ENCODE measurements around the gene CDH13. TPM values are rescaled to one million over a fixed set of nuclear protein-coding genes. Genes with fewer than 3 reads are reported as not detected.

CDH13 gene
- total and polyA plus RNA-seq, 2 experiments from 2014 or later = 1.6 to 4.4 TPM

DNA sequence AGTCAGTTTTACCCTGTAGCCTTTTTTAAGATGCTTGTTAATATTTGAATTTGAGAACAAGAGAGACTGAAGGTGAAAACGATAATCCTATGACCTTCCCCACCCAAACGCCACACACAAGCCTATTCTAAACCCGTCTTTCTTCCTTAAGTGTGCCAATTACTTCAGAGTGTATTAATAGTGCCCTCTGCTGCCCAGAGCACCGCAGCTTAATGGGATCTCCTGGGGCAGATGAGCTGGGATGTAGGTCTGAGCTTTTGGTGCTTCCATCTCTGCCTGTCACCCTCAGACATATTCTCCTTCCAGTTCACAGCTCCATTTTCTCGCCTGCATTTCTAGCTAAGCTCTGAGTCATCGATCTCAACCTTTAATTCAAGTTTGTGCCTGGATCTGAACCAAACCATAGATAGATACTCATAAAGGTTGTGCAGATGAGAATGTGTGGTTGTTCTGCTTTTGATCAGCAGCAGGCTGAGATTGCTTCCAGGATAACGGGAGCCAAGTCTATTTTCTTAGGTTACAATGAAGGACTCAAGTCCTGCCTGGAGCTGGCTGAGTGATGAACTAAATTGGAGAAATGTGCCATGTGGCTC lies 46.4 kb upstream of the CDH13 start (continued):
- TF ChIP-seq, protein P1, sequence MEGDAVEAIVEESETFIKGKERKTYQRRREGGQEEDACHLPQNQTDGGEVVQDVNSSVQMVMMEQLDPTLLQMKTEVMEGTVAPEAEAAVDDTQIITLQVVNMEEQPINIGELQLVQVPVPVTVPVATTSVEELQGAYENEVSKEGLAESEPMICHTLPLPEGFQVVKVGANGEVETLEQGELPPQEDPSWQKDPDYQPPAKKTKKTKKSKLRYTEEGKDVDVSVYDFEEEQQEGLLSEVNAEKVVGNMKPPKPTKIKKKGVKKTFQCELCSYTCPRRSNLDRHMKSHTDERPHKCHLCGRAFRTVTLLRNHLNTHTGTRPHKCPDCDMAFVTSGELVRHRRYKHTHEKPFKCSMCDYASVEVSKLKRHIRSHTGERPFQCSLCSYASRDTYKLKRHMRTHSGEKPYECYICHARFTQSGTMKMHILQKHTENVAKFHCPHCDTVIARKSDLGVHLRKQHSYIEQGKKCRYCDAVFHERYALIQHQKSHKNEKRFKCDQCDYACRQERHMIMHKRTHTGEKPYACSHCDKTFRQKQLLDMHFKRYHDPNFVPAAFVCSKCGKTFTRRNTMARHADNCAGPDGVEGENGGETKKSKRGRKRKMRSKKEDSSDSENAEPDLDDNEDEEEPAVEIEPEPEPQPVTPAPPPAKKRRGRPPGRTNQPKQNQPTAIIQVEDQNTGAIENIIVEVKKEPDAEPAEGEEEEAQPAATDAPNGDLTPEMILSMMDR (conservative IDR thresholded peaks at IDR 0.05; ENCODE audit: low read depth in 2 of 2) = peak; percentile 47 to 70
- TF ChIP-seq STAT1 (IDR thresholded peaks at IDR 0.05; ENCODE audit: unreplicated experiment) = no peak
- TF ChIP-seq EZH2 (IDR thresholded peaks at IDR 0.05; ENCODE audit: low read depth, unreplicated experiment) = no peak

DNA sequence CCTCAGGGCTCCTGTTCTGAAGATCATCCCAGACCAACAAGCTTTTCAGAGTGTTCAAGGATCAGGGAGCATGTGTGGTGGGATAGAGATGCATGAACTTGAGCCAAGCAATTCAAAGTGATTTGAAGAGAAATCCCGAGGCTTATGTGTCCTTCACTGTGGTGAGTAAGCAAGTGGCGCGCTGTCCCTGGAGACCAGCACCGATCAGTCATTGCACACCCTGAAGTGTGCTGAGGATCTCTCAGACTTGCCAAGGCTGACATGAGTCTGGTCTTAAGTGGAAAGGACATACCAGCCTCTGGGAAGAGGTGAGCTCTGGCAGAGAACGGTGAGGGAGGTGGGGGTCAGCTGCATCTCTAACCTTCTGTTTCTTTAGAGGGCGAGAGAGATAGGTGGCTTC lies 43.8 kb upstream of the CDH13 start:
- TF ChIP-seq EZH2phosphoT487 (IDR thresholded peaks at IDR 0.05; ENCODE audit: unreplicated experiment) = no peak
- no peak for TF ChIP-seq JUNB (IDR thresholded peaks at IDR 0.05; ENCODE audit: unreplicated experiment)
- TF ChIP-seq ZNF331 (CRISPR knock-in tag; IDR thresholded peaks at IDR 0.05; ENCODE audit: low read depth) = no peak
- TF ChIP-seq, protein P2, sequence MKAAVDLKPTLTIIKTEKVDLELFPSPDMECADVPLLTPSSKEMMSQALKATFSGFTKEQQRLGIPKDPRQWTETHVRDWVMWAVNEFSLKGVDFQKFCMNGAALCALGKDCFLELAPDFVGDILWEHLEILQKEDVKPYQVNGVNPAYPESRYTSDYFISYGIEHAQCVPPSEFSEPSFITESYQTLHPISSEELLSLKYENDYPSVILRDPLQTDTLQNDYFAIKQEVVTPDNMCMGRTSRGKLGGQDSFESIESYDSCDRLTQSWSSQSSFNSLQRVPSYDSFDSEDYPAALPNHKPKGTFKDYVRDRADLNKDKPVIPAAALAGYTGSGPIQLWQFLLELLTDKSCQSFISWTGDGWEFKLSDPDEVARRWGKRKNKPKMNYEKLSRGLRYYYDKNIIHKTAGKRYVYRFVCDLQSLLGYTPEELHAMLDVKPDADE (IDR thresholded peaks at IDR 0.05) = no peak
- TF ChIP-seq STAT1 (IDR thresholded peaks at IDR 0.05; ENCODE audit: unreplicated experiment) = no peak
- H3K79me2 ChIP-seq (replicated peaks; ENCODE audit: insufficient read depth) = no peaks in the 10 kb centered on the region
- no peaks in the 10 kb centered on the region; the same call in 2 of the 3 replicates for H3K9me3 Mint-ChIP-seq
- H3K4me1 ChIP-seq (ENCODE audit: insufficient read depth) = no peaks in the 10 kb centered on the region
- H3K27ac Mint-ChIP-seq = peak overlapping the region; percentile 37; the same call in 1 of the 2 replicates
- H3K4me3 ChIP-seq = no peak overlapping the region
- H3K9me2 ChIP-seq (ENCODE audit: insufficient read depth) = peaks cover 3% of the 10 kb centered on the region; the same call in 1 of the 2 replicates
- no peak for DNase-seq (ENCODE audit: low spot score)
- no peak overlapping the region for H3K27ac ChIP-seq (ENCODE audit: low read depth)
- no peaks in the 10 kb centered on the region for H3F3A ChIP-seq (replicated peaks; ENCODE audit: low read depth)
- ATAC-seq = no peak
- H3K4me2 ChIP-seq = no peak overlapping the region
- no peaks in the 10 kb centered on the region for H3K36me3 Mint-ChIP-seq (ENCODE audit: low read depth)
- no peaks in the 10 kb centered on the region for H3K36me3 ChIP-seq (ENCODE audit: insufficient read depth)
- no peaks in the 10 kb centered on the region for H3K27me3 ChIP-seq (ENCODE audit: insufficient read depth)
- no peaks in the 10 kb centered on the region for H4K20me1 ChIP-seq (replicated peaks; ENCODE audit: insufficient read depth)
- H3K4me1 Mint-ChIP-seq = no peaks in the 10 kb centered on the region
- no peak overlapping the region for H3K4me3 Mint-ChIP-seq
- no peaks in the 10 kb centered on the region for H3K27me3 Mint-ChIP-seq (ENCODE audit: insufficient read depth, low read depth, poor library complexity)
- H2AFZ ChIP-seq = 0 out of 2 replicates have a peak overlapping the region, but pooled peaks have one; percentile 43

DNA sequence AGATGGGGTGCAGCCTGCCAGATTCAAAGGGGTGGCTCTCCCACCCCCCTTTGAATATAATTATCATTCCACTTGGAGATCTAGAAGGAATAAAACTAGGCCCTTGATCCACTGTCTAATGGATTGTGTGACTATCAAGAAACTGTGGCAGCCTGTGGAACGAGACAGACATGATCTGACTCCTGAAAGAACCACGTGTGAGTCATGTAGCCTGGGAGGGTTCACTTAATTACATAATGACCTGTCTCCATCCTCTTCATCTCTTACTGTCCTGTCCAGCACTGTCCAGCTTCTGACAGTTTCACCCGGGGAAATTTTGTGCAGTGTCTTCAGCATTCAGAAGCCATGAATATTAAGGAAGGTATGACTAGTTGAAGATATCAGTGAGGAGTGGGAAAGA lies 43.3 kb upstream of the CDH13 start:
- Mint-ChIP-seq H3K4me3 (no peak overlapping the region), H3K9me3 (no peaks in the 10 kb centered on the region; the same call in 2 of the 3 replicates), H3K27ac (no peak overlapping the region), H3K27me3 (ENCODE audit: insufficient read depth, low read depth, poor library complexity) (no peaks in the 10 kb centered on the region), H3K4me1 (no peaks in the 10 kb centered on the region), H3K36me3 (ENCODE audit: low read depth) (no peaks in the 10 kb centered on the region)
- H3K4me1 ChIP-seq (ENCODE audit: insufficient read depth) = no peaks in the 10 kb centered on the region
- no peak for ATAC-seq
- H4K20me1 ChIP-seq (replicated peaks; ENCODE audit: insufficient read depth) = no peaks in the 10 kb centered on the region
- H3K9me2 ChIP-seq (ENCODE audit: insufficient read depth) = peaks cover 5% of the 10 kb centered on the region; the same call in 1 of the 2 replicates
- no peak for DNase-seq (ENCODE audit: low spot score)
- no peak overlapping the region for H3K4me3 ChIP-seq
- no peaks in the 10 kb centered on the region for H3K79me2 ChIP-seq (replicated peaks; ENCODE audit: insufficient read depth)
- H3K27ac ChIP-seq (ENCODE audit: low read depth) = no peak overlapping the region
- no peaks in the 10 kb centered on the region for H3K36me3 ChIP-seq (ENCODE audit: insufficient read depth)
- H3F3A ChIP-seq (replicated peaks; ENCODE audit: low read depth) = no peaks in the 10 kb centered on the region
- no peaks in the 10 kb centered on the region for H3K27me3 ChIP-seq (ENCODE audit: insufficient read depth)
- no peak overlapping the region for H2AFZ ChIP-seq
- H3K4me2 ChIP-seq = no peak overlapping the region
- TF ChIP-seq STAT1 (IDR thresholded peaks at IDR 0.05; ENCODE audit: unreplicated experiment) (no peak), POLR2AphosphoS5 (IDR thresholded peaks at IDR 0.05; ENCODE audit: low read depth) (no peak), NANOG (IDR thresholded peaks at IDR 0.05; ENCODE audit: borderline replicate concordance) (no peak), EZH2phosphoT487 (IDR thresholded peaks at IDR 0.05; ENCODE audit: unreplicated experiment) (no peak), JUNB (IDR thresholded peaks at IDR 0.05; ENCODE audit: unreplicated experiment) (no peak), ZNF331 (CRISPR knock-in tag; IDR thresholded peaks at IDR 0.05; ENCODE audit: low read depth) (no peak)
- TF ChIP-seq, protein P3, sequence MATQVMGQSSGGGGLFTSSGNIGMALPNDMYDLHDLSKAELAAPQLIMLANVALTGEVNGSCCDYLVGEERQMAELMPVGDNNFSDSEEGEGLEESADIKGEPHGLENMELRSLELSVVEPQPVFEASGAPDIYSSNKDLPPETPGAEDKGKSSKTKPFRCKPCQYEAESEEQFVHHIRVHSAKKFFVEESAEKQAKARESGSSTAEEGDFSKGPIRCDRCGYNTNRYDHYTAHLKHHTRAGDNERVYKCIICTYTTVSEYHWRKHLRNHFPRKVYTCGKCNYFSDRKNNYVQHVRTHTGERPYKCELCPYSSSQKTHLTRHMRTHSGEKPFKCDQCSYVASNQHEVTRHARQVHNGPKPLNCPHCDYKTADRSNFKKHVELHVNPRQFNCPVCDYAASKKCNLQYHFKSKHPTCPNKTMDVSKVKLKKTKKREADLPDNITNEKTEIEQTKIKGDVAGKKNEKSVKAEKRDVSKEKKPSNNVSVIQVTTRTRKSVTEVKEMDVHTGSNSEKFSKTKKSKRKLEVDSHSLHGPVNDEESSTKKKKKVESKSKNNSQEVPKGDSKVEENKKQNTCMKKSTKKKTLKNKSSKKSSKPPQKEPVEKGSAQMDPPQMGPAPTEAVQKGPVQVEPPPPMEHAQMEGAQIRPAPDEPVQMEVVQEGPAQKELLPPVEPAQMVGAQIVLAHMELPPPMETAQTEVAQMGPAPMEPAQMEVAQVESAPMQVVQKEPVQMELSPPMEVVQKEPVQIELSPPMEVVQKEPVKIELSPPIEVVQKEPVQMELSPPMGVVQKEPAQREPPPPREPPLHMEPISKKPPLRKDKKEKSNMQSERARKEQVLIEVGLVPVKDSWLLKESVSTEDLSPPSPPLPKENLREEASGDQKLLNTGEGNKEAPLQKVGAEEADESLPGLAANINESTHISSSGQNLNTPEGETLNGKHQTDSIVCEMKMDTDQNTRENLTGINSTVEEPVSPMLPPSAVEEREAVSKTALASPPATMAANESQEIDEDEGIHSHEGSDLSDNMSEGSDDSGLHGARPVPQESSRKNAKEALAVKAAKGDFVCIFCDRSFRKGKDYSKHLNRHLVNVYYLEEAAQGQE (IDR thresholded peaks at IDR 0.05; ENCODE audit: unreplicated experiment) = no peak

Measured in GM23338 (cell line).